Activated CD4-positive, alpha-beta T cell treated with anti-CD3 and anti-CD28 coated beads for 1 hour (primary cell): ENCODE measurements around the gene RET.

ENCODE experiments used
- DNase-seq: peaks from one replicate; pipeline ENCODE4 v3.0.0-alpha.2; 2020

RET gene

GRCh38 chr10:43064331-43065075 is 12.4 kb upstream of the RET start:
- DNase-seq, result no peak

GRCh38 chr10:43065234-43065633 is 11.6 kb upstream of the RET start:
- DNase-seq, result no peak

GRCh38 chr10:43065761-43066160 is 11.1 kb upstream of the RET start:
- DNase-seq, result no peak

- no peak for DNase-seq
Measured at GRCh38 chr10:43066481-43066880, 10.4 kb upstream of the RET start.

- no peak for DNase-seq
Measured at GRCh38 chr10:43067391-43068135, 9.3 kb upstream of the RET start.

- DNase-seq, result no peak
Measured at GRCh38 chr10:43068136-43068395, 8.8 kb upstream of the RET start.

GRCh38 chr10:43068471-43069210 is 8.2 kb upstream of the RET start:
- no peak for DNase-seq

GRCh38 chr10:43069211-43069515 is 7.7 kb upstream of the RET start:
- DNase-seq, result no peak

- DNase-seq, result no peak
Measured at GRCh38 chr10:43069579-43069978, 7.3 kb upstream of the RET start.

GRCh38 chr10:43070121-43071085 is 6.5 kb upstream of the RET start:
- DNase-seq, result no peak

- DNase-seq, result no peak
Measured at GRCh38 chr10:43071865-43072650, 4.8 kb upstream of the RET start.

- DNase-seq, result no peak
Measured at GRCh38 chr10:43073191-43073590, 3.7 kb upstream of the RET start.

GRCh38 chr10:43073721-43074120 is 3.1 kb upstream of the RET start:
- DNase-seq, result no peak

- no peak for DNase-seq
Measured at GRCh38 chr10:43074409-43074808, 2.5 kb upstream of the RET start.

GRCh38 chr10:43074827-43075611 is 1.9 kb upstream of the RET start:
- no peak for DNase-seq

GRCh38 chr10:43075612-43076003 is 1.3 kb upstream of the RET start:
- DNase-seq, result no peak

- DNase-seq, result no peak
Measured at GRCh38 chr10:43076311-43076875, 476 bp upstream of the RET start.

GRCh38 chr10:43077421-43078171 is 727 bp downstream of the RET start:
- no peak for DNase-seq

- DNase-seq, result no peak
Measured at GRCh38 chr10:43078175-43078985, 1.5 kb downstream of the RET start.

- no peak for DNase-seq
Measured at GRCh38 chr10:43078986-43079273, 2.1 kb downstream of the RET start.
